ENCODE data around the gene PRDM5. TPM values are rescaled to one million over a fixed set of nuclear protein-coding genes. Genes with fewer than 3 reads are reported as not detected.

PRDM5 gene
- total RNA-seq, 1 donor from 2014 or later = 7.3 TPM

DNA sequence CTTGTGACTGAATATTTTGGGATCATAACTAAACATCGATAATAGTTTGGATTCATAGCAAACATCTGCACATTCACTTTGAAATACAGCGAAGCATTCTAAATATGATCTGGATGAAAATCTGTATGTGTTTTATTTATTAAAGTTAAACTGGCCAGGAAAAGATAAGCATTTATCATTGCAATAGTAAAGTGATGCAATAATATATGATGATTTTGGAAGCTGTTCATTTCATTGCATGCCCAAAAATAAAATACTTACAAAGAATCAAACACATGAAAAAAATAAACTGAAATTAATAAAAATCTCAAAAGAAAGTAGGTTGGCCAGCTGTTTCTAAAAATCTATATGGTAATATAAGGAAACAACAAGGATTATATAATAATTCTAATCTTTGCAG is 1.9 kb downstream of the PRDM5 start:
- no peak for DNase-seq (ENCODE audit: low read depth)
- Histone ChIP-seq H3K4me3 (ENCODE audit: low read depth, low read length) (no peak overlapping the region), H3K36me3 (ENCODE audit: control insufficient read depth, insufficient read depth, low read length) (no peaks in the 10 kb centered on the region), H3K27me3 (ENCODE audit: control insufficient read depth, insufficient read depth, low read length) (no peaks in the 10 kb centered on the region)
- TF ChIP-seq, protein P1, sequence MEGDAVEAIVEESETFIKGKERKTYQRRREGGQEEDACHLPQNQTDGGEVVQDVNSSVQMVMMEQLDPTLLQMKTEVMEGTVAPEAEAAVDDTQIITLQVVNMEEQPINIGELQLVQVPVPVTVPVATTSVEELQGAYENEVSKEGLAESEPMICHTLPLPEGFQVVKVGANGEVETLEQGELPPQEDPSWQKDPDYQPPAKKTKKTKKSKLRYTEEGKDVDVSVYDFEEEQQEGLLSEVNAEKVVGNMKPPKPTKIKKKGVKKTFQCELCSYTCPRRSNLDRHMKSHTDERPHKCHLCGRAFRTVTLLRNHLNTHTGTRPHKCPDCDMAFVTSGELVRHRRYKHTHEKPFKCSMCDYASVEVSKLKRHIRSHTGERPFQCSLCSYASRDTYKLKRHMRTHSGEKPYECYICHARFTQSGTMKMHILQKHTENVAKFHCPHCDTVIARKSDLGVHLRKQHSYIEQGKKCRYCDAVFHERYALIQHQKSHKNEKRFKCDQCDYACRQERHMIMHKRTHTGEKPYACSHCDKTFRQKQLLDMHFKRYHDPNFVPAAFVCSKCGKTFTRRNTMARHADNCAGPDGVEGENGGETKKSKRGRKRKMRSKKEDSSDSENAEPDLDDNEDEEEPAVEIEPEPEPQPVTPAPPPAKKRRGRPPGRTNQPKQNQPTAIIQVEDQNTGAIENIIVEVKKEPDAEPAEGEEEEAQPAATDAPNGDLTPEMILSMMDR (IDR thresholded peaks at IDR 0.05; ENCODE audit: insufficient read depth, low read length, poor library complexity, severe bottlenecking) = no peak

GRCh38 chr4:120919358-120919757 is 3.2 kb downstream of the PRDM5 start:
- no peak for DNase-seq (ENCODE audit: low read depth)
- Histone ChIP-seq H3K4me3 (ENCODE audit: low read depth, low read length) (no peak overlapping the region), H3K27me3 (ENCODE audit: control insufficient read depth, insufficient read depth, low read length) (no peaks in the 10 kb centered on the region), H3K36me3 (ENCODE audit: control insufficient read depth, insufficient read depth, low read length) (no peaks in the 10 kb centered on the region)
- TF ChIP-seq, protein P1 (IDR thresholded peaks at IDR 0.05; ENCODE audit: insufficient read depth, low read length, poor library complexity, severe bottlenecking) = peak; percentile 29

- Histone ChIP-seq H3K36me3 (ENCODE audit: control insufficient read depth, insufficient read depth, low read length) (no peaks in the 10 kb centered on the region), H3K27me3 (ENCODE audit: control insufficient read depth, insufficient read depth, low read length) (no peaks in the 10 kb centered on the region), H3K4me3 (ENCODE audit: low read depth, low read length) (no peak overlapping the region)
- no peak for DNase-seq (ENCODE audit: low read depth)
- TF ChIP-seq, protein P1 (IDR thresholded peaks at IDR 0.05; ENCODE audit: insufficient read depth, low read length, poor library complexity, severe bottlenecking) = no peak
These were observed 3.7 kb downstream of the PRDM5 start for GRCh38 chr4:120918788-120919187.

- TF ChIP-seq, protein P1 (IDR thresholded peaks at IDR 0.05; ENCODE audit: insufficient read depth, low read length, poor library complexity, severe bottlenecking) = no peak
- no peaks in the 10 kb centered on the region for H3K36me3 ChIP-seq (ENCODE audit: control insufficient read depth, insufficient read depth, low read length)
- DNase-seq (ENCODE audit: low read depth) = no peak
- H3K4me3 ChIP-seq (ENCODE audit: low read depth, low read length) = no peak overlapping the region
- no peaks in the 10 kb centered on the region for H3K27me3 ChIP-seq (ENCODE audit: control insufficient read depth, insufficient read depth, low read length)
These were observed 4.4 kb downstream of the PRDM5 start for GRCh38 chr4:120918092-120918491.

DNA sequence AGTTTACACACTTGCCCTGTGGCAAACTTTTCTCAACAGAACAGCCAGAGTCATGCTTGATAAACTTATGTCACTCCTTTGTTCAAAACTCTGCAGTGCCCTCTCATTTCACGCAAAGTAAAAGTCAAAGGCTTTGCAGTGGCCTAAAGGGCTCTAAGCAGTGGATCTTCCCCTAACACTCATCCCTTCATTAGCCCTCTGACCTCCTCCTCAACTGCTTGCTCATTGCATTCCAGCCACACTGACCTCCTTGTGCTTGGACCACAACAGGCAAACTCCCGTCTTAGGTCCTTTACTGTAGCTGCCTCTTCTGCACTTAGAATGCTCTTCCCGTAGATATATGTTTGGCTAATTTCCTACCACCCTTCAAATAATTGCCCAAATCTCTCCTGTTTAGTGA is 5.6 kb downstream of the PRDM5 start:
- no peak overlapping the region for H3K4me3 ChIP-seq (ENCODE audit: low read depth, low read length)
- TF ChIP-seq, protein P1 (IDR thresholded peaks at IDR 0.05; ENCODE audit: insufficient read depth, low read length, poor library complexity, severe bottlenecking) = no peak
- H3K36me3 ChIP-seq (ENCODE audit: control insufficient read depth, insufficient read depth, low read length) = no peaks in the 10 kb centered on the region
- no peak for DNase-seq (ENCODE audit: low read depth)
- no peaks in the 10 kb centered on the region for H3K27me3 ChIP-seq (ENCODE audit: control insufficient read depth, insufficient read depth, low read length)

DNA sequence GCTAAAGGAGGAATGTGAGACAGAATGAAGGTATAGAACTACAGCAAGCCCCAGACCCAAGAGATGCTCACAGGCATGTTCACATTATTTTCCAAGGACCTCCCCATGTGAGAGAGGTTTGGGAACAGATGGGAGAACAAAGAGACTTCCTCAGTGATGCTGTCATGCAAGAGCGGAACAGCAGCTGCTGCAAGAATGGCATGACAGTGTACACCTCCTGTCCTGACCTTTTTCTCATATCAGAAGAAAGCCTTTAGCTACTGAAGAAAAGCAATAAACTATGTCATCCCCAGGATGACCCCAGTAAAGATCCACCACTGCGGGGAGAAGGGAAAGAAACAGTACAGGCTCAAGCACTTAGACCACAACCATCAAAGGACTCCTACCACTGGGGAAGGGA is 7.2 kb downstream of the PRDM5 start:
- H3K36me3 ChIP-seq (ENCODE audit: control insufficient read depth, insufficient read depth, low read length) = no peaks in the 10 kb centered on the region
- TF ChIP-seq, protein P1 (IDR thresholded peaks at IDR 0.05; ENCODE audit: insufficient read depth, low read length, poor library complexity, severe bottlenecking) = no peak
- H3K27me3 ChIP-seq (ENCODE audit: control insufficient read depth, insufficient read depth, low read length) = no peaks in the 10 kb centered on the region
- DNase-seq (ENCODE audit: low read depth) = no peak
- no peak overlapping the region for H3K4me3 ChIP-seq (ENCODE audit: low read depth, low read length)
